ENCODE results near the gene GPN3.

GRCh38 chr12:110465024-110465423, 3.0 kb downstream of the GPN3 start:
- TF ChIP-seq SETDB1 (CRISPR knock-in tag; IDR thresholded peaks at IDR 0.05; ENCODE audit: borderline replicate concordance) (no peak), MAX (IDR thresholded peaks at IDR 0.05) (no peak), TCF7L2 (IDR thresholded peaks at IDR 0.05; ENCODE audit: low read depth, low read length) (no peak), ZFX (CRISPR knock-in tag; IDR thresholded peaks at IDR 0.05; ENCODE audit: low read depth) (no peak)

Measured in HepG2 (cell line).